Thyroid gland (tissue), 4 donors: ENCODE measurements around the gene SPOCK2.

Source experiments
- CTCF ChIP-seq, 6 experiments: fragments of 200-600 bp in 3 of 6; fragments of 450-650 bp in 3 of 6; sonication (generic) in 3 of 6; IDR thresholded peaks; one replicate each; pipeline ENCODE4 v1.5.1; 2016 to 2019; ENCODE audit warnings: antibody characterized with exemption in 6 of 6, mild to moderate bottlenecking in 2 of 6, inconsistent platforms in 1 of 6, moderate library complexity in 1 of 6
- POLR2A ChIP-seq, 2 donors: fragments of 450-650 bp; IDR thresholded peaks; one replicate each; pipeline ENCODE4 v1.6.1; 2017; ENCODE audit warnings: antibody characterized with exemption in 2 of 2, mild to moderate bottlenecking in 2 of 2, moderate library complexity in 1 of 2

GRCh38 chr10:72077275-72077990, 10.9 kb downstream of the SPOCK2 start:
- TF ChIP-seq CTCF (IDR thresholded peaks at IDR 0.05) = no peak
- TF ChIP-seq POLR2A (IDR thresholded peaks at IDR 0.05) = no peak
